Liver (tissue), 9 donors: ENCODE data around the gene VAV3. TPM values are rescaled to one million over a fixed set of nuclear protein-coding genes. Genes with fewer than 3 reads are reported as not detected.

Experiments
- DNase-seq: peaks from one replicate; pipeline ENCODE4 v3.0.0-alpha.2; 2017; ENCODE audit warnings: low spot score
- H3K27ac ChIP-seq, 2 donors: one replicate each; pipeline ENCODE4 v1.7.0; 2013; ENCODE audit warnings: inconsistent platforms in 2 of 2, low read length in 2 of 2, control low read depth in 1 of 2, low read depth in 1 of 2, mild to moderate bottlenecking in 1 of 2
- H3K27me3 ChIP-seq, 4 donors: one replicate each; pipeline versions ENCODE4 v1.6.1 to v1.7.0; 2013; ENCODE audit warnings: low read length in 3 of 4, inconsistent platforms in 1 of 4, mild to moderate bottlenecking in 1 of 4, moderate library complexity in 1 of 4; ENCODE audit not compliant: control insufficient read depth in 4 of 4, insufficient read depth in 4 of 4
- H3K36me3 ChIP-seq, 4 donors: one replicate each; pipeline versions ENCODE4 v1.6.1 to v1.7.0; 2013; ENCODE audit warnings: low read length in 3 of 4, mild to moderate bottlenecking in 3 of 4, low read depth in 1 of 4, moderate library complexity in 1 of 4; ENCODE audit not compliant: control insufficient read depth in 4 of 4, insufficient read depth in 3 of 4
- H3K4me1 ChIP-seq, 4 donors: one replicate each; pipeline versions ENCODE4 v1.6.1 to v1.7.0; 2013; ENCODE audit warnings: low read length in 3 of 4, mild to moderate bottlenecking in 3 of 4, moderate library complexity in 1 of 4; ENCODE audit not compliant: control insufficient read depth in 4 of 4, insufficient read depth in 4 of 4
- H3K4me3 ChIP-seq, 3 donors: one replicate each; pipeline versions ENCODE4 v1.6.1 to v1.7.0; 2013; ENCODE audit warnings: low read length in 3 of 3, control low read depth in 1 of 3, low read depth in 1 of 3, mild to moderate bottlenecking in 1 of 3
- H3K9ac ChIP-seq, 2 donors: one replicate each; pipeline ENCODE4 v1.7.0; 2013; ENCODE audit warnings: low read length in 2 of 2, mild to moderate bottlenecking in 2 of 2, moderate library complexity in 2 of 2, control low read depth in 1 of 2, low read depth in 1 of 2
- H3K9me3 ChIP-seq, 4 donors: one replicate each; pipeline versions ENCODE4 v1.6.1 to v1.7.0; 2013; ENCODE audit warnings: low read length in 3 of 4; ENCODE audit not compliant: control insufficient read depth in 4 of 4
- FOXA1 ChIP-seq: IDR thresholded peaks from 2 replicates; pipeline ENCODE4 v1.6.1; 2016; ENCODE audit warnings: antibody characterized with exemption
- GABPA ChIP-seq, 2 donors: IDR thresholded peaks in 1 of 2; conservative IDR thresholded peaks in 1 of 2; 2 replicates each; pipeline ENCODE4 v1.6.1; 2016; ENCODE audit warnings: antibody characterized with exemption in 2 of 2, mild to moderate bottlenecking in 1 of 2, moderate library complexity in 1 of 2
- HNF4A ChIP-seq, 2 donors: conservative IDR thresholded peaks; 2 replicates each; pipeline ENCODE4 v1.6.1; 2016; ENCODE audit warnings: antibody characterized with exemption in 2 of 2, mild to moderate bottlenecking in 2 of 2
- HNF4G ChIP-seq: IDR thresholded peaks from 2 replicates; pipeline ENCODE4 v1.6.1; 2016; ENCODE audit warnings: antibody characterized with exemption
- JUND ChIP-seq, 2 donors: IDR thresholded peaks; 2 replicates each; pipeline ENCODE4 v1.6.1; 2016; ENCODE audit warnings: antibody characterized with exemption in 2 of 2
- NR2F2 ChIP-seq: IDR thresholded peaks from 2 replicates; pipeline ENCODE4 v1.6.1; 2016; ENCODE audit warnings: antibody characterized with exemption
- RAD21 ChIP-seq, 2 donors: IDR thresholded peaks; 2 replicates each; pipeline ENCODE4 v1.6.1; 2016; ENCODE audit warnings: antibody characterized with exemption in 2 of 2, mild to moderate bottlenecking in 2 of 2
- RXRA ChIP-seq, 2 donors: IDR thresholded peaks; 2 replicates each; pipeline ENCODE4 v1.6.1; 2017 to 2018; ENCODE audit warnings: antibody characterized with exemption in 2 of 2, mild to moderate bottlenecking in 1 of 2
- SP1 ChIP-seq: IDR thresholded peaks from 2 replicates; pipeline ENCODE4 v1.6.1; 2018; ENCODE audit warnings: antibody characterized with exemption, mild to moderate bottlenecking
- YY1 ChIP-seq: IDR thresholded peaks from 2 replicates; pipeline ENCODE4 v1.6.1; 2016; ENCODE audit warnings: antibody characterized with exemption, mild to moderate bottlenecking
- ZBTB33 ChIP-seq: IDR thresholded peaks from 2 replicates; pipeline ENCODE4 v1.6.1; 2016; ENCODE audit warnings: antibody characterized with exemption
- WGBS: extraction: QIAGEN DNeasy Blood & Tissue Kit; methylation state at CpG from one replicate; pipeline ENCODE4 v1.1.7; 2013; 5-methylcytosine and 5-hydroxymethylcytosine counted together
- polyA plus RNA-seq, 2 donors: library from polyadenylated mRNA; stranded (reverse) in 1 of 2; unstranded in 1 of 2; fragments of 200-250 nt in 1 of 2; fragments of >200 nt in 1 of 2; fragmentation: Nextera tagmentation in 1 of 2; extraction: Ambion mirVana in 1 of 2; gene quantifications; one replicate each; pipeline versions ENCODE4 v1.2.1 to v1.2.3, GENCODE V29; 2013 to 2015
- total RNA-seq, 2 donors: library from RNA; depleted of rRNA; stranded (reverse); fragments of >200 nt; gene quantifications; one replicate each; pipeline ENCODE4 v1.2.3, GENCODE V29; 2014
- TF ChIP-seq, protein P1 (sequence below): fragments of 150-350 bp; IDR thresholded peaks from 2 replicates; pipeline ENCODE4 v1.5.1; 2017; ENCODE audit warnings: improper control_type of control experiment, low read depth, low read length; ENCODE audit not compliant: missing input control
- TF ChIP-seq, protein P2 (sequence below): IDR thresholded peaks from 2 replicates; pipeline ENCODE4 v1.6.1; 2016; ENCODE audit warnings: antibody characterized with exemption
- TF ChIP-seq, protein P3 (sequence below): IDR thresholded peaks from 2 replicates; pipeline ENCODE4 v1.6.1; 2016; ENCODE audit warnings: antibody characterized with exemption
- donor health status: healthy.
- donor health status: healthy.
- donor health status: healthy.
- donor health status: healthy.
- donor health status: healthy.

The VAV3 gene
- total and polyA plus RNA-seq, 4 donors, result 0.46 to 4.8 (median 2.7) TPM

GRCh38 chr1:107682467-107682866, 282.5 kb downstream of the VAV3 start:
- H3K9ac ChIP-seq, result no peak overlapping the region
- DNase-seq, result no peak

GRCh38 chr1:107681001-107681479, 283.9 kb downstream of the VAV3 start:
- Histone ChIP-seq H3K9ac (no peak overlapping the region), H3K36me3 (no peaks in the 10 kb centered on the region), H3K4me3 (no peak overlapping the region), H3K9me3 (no peaks in the 10 kb centered on the region), H3K27ac (no peak overlapping the region), H3K4me1 (no peaks in the 10 kb centered on the region), H3K27me3 (no peaks in the 10 kb centered on the region)
- TF ChIP-seq, protein P1, sequence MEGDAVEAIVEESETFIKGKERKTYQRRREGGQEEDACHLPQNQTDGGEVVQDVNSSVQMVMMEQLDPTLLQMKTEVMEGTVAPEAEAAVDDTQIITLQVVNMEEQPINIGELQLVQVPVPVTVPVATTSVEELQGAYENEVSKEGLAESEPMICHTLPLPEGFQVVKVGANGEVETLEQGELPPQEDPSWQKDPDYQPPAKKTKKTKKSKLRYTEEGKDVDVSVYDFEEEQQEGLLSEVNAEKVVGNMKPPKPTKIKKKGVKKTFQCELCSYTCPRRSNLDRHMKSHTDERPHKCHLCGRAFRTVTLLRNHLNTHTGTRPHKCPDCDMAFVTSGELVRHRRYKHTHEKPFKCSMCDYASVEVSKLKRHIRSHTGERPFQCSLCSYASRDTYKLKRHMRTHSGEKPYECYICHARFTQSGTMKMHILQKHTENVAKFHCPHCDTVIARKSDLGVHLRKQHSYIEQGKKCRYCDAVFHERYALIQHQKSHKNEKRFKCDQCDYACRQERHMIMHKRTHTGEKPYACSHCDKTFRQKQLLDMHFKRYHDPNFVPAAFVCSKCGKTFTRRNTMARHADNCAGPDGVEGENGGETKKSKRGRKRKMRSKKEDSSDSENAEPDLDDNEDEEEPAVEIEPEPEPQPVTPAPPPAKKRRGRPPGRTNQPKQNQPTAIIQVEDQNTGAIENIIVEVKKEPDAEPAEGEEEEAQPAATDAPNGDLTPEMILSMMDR, result no peak
- TF ChIP-seq RAD21 (IDR thresholded peaks at IDR 0.05) (no peak), YY1 (no peak), HNF4G (no peak), RXRA (IDR thresholded peaks at IDR 0.05) (no peak)
- DNase-seq, result no peak
- WGBS, result 80% methylated on average over 3 of the region's 3 CpGs

More at GRCh38 chr1:107682467-107682866, 282.5 kb downstream of the VAV3 start:
- no peaks in the 10 kb centered on the region for H3K9me3 ChIP-seq
- TF ChIP-seq, protein P2, sequence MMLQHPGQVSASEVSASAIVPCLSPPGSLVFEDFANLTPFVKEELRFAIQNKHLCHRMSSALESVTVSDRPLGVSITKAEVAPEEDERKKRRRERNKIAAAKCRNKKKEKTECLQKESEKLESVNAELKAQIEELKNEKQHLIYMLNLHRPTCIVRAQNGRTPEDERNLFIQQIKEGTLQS, result no peak
- TF ChIP-seq RXRA (IDR thresholded peaks at IDR 0.05), result no peak
- no peaks in the 10 kb centered on the region for H3K4me1 ChIP-seq
- H3K4me3 ChIP-seq, result no peak overlapping the region
- no peak overlapping the region for H3K27ac ChIP-seq
- no peaks in the 10 kb centered on the region for H3K36me3 ChIP-seq
- WGBS, result 70% methylated on average over 1 of the region's 1 CpG
- no peaks in the 10 kb centered on the region for H3K27me3 ChIP-seq

DNA sequence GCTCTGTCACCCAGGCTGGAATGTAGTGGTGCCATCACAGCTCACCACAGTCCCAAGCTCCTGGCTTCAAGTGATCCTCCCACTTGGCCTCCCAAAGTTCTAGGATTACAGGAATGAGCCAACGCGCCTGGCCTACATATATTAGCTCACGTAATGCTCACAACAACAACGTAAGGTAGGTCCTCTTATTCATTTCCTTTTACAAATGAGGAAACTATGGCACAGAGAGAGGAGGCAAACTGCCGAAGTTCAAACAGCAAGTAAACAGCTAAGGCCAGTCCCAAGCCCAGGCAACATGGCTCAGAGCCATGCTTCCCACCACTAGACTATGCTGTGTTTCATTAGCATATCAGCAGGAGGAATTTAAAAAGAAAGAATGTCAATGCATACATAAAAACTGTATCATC, 284.4 kb downstream of the VAV3 start:
- H3K27ac ChIP-seq, result no peak overlapping the region
- 77% methylated on average over 5 of the region's 5 CpGs for WGBS
- H3K9me3 ChIP-seq, result no peaks in the 10 kb centered on the region
- H3K27me3 ChIP-seq, result no peaks in the 10 kb centered on the region
- TF ChIP-seq HNF4A (conservative IDR thresholded peaks at IDR 0.05) (no peak), RXRA (IDR thresholded peaks at IDR 0.05) (no peak), HNF4G (no peak), SP1 (no peak), ZBTB33 (no peak), JUND (IDR thresholded peaks at IDR 0.05) (no peak), NR2F2 (no peak), YY1 (no peak), FOXA1 (no peak), GABPA (IDR thresholded peaks at IDR 0.05 in 1 of 2, conservative IDR thresholded peaks at IDR 0.05 in 1 of 2) (no peak)
- TF ChIP-seq, protein P3, sequence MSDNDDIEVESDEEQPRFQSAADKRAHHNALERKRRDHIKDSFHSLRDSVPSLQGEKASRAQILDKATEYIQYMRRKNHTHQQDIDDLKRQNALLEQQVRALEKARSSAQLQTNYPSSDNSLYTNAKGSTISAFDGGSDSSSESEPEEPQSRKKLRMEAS, result no peak
- TF ChIP-seq, protein P2, result no peak
- TF ChIP-seq, protein P1, result no peak
- no peaks in the 10 kb centered on the region for H3K36me3 ChIP-seq
- H3K4me3 ChIP-seq, result no peak overlapping the region
- H3K4me1 ChIP-seq, result no peaks in the 10 kb centered on the region
- no peak for DNase-seq
- no peak overlapping the region for H3K9ac ChIP-seq
